Medulla oblongata (tissue), 1 donor: ENCODE data around the gene LRRC27.

Source experiments
- DNase-seq: peaks from one replicate; pipeline ENCODE4 v3.0.0-alpha.2; 2015; ENCODE audit errors: extremely low spot score

The LRRC27 gene

GRCh38 chr10:132301371-132302330 lies 30.3 kb upstream of the LRRC27 start:
- no peak for DNase-seq

GRCh38 chr10:132302421-132303310 lies 29.3 kb upstream of the LRRC27 start:
- DNase-seq: no peak

DNA sequence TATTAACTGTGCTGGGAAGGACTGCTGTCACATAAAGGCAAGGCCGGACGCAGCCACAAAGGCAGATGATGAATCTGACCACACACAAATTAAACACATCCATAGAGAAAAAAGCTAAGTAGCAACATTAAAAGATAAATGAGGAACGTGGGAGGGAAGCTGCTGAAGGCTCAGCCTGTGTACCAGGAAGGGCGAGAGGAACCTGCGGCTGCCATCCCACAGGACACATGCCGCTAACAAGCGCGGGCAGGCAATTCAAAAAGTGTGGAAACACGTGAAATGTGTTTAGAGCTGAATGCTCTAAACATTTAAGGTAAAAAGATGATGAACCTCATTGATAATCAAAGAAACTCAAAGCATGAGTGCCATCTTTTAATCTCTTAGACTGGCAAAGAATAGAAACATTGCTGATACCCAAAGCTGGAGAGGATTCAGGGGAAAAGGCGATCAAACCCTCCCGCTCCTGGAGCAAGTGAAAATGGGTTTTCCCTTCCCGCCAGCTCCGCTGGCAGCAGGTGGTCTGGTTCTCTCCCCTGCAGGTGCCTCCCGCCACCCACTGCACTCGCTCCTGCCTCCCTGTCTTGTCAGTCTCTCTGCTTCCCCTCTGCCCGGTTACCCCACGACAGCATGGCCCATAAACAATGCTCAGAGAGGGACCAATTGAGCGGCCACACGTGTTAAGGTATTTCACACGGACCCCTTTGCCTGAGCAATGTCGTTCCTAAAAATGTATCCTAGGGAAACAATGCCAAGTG lies 28.5 kb upstream of the LRRC27 start:
- DNase-seq: no peak

DNA sequence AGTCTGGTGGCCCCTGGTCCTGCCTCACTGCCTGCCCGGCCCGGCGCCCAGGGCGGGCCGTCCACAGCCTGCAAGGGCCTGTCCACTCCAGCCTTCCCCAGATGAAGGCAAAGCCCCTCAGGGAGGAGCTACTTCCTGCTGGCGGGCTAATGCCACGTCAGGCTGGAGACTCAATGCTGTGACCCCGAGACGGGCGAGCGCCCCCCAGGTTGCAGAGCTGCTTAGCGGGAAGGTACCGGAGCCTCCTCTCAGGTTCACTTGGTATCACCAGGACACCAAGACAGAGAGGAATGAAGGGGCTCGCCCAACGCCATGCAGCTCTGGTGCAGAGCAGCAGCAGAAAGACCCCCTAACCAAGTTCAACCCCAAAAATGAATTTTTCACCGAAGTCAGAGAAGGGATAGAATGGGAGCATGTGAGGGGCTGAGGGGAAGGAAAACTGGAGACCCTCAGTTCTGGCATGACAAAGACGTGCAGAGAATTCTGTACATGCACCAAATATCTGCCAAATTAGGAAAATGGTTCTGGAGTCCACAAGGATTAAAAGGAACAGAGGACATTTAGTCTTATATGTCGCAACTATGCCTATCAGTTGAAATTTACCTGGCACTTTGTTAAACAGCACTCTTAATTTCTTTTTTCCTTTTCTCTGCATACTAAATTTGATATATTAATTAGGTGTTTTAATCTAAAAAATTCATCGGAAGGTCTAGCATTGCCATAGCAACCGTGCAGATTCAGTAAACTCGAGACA lies 27.1 kb upstream of the LRRC27 start:
- DNase-seq: no peak

DNA sequence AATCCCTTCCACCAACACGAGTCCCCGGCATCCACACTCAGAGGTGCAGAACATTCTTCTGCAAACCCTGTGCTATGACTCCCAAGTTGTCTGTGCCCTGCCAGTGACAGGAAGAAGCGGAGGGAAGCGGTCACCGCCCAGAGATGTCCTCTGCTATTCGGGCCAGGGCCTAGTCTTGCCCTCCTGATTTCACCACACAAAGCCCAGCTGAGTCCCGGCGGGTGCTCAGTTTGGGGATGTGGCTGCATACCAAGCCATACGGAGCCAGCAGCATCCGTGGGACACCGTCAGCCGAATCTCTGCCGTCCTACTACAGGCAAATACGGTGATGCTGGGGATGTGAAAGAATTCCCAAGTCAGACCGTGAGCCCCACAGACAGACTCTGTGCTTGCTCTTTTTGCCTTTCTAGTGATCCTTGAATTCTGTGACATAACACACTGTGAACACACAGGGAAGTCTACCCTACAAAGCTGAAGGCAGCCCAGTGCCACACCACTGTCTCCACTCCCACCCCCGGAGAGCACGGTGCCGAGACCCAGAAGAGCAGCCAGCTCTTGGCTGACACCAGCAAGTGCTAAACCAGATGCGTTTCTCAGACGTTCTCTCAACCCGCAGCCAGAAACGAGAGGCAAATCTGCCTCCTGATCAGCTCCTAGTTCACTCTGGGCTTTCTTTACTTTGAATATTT lies 26.2 kb upstream of the LRRC27 start:
- no peak for DNase-seq

DNA sequence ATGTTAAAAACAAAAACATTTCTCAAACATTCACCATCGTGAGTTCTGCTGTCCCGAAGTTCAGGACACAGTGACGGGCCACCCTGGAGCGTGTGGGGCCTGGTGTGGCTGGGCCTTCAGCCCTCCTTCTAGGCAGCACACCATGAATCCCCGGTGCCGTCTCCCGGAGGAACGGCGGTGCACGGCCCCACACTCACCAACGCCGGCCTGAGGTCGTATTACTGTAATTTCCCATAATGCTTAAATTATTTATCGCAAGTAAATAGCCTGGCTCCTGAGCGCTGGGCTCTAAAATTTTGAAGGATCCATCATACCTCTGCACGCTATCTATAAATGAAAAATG lies 25.7 kb upstream of the LRRC27 start:
- DNase-seq: no peak

- DNase-seq: no peak
Observed at GRCh38 chr10:132306864-132307751, 24.9 kb upstream of the LRRC27 start.

- peak; percentile 93 for DNase-seq
Observed at GRCh38 chr10:132307823-132308586, 24.0 kb upstream of the LRRC27 start, which contains the start of gene STK32C. Gene STK32C (minus strand): TSS chr10:132307950. CDS start chr10:132307833, 117 bp downstream.

DNA sequence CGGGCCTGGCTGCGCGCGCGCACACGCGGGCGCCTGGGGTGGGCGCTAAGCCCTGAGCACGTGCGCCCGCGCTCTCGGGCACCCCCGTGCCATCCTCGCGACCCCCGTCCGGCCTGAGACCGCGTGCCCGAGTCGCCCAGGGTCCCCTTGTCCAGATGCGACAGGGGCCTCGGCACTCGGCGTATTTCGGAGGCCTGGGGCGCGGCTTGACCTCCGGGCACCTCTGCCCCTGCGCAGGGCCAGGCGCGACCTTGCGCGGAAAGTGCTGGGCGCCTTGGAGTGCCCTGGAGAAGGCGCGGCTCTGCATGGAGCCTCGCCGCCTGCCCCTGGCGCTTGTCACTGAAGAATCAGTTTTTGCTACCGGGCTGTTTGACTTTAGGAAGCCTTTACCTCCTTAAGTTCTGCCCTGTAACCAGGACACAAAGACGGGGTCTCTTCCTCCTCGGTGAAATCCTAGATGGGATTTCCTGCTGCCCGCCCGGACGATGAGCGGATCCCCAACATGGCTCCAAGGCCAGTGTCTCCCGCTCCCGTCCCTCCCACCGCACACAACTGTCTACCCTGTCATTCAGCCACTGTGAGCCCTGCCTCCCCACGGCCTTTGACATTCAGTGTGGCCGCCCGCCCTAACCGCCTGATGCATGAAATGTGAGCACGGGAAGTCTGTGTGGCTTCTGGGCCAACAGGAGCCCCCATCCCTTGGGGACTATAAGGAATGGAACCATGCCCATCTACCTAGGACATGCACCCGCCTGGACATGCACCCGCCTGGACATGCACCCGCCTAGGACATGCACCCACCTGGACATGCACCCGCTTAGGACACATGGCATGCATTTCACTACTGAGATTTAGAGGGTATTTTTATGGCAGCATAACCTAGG lies 23.2 kb upstream of the LRRC27 start:
- DNase-seq: no peak

- DNase-seq: no peak
Observed at GRCh38 chr10:132309471-132309865, 22.5 kb upstream of the LRRC27 start.

- no peak for DNase-seq
Observed at GRCh38 chr10:132309879-132310591, 22.0 kb upstream of the LRRC27 start.

DNA sequence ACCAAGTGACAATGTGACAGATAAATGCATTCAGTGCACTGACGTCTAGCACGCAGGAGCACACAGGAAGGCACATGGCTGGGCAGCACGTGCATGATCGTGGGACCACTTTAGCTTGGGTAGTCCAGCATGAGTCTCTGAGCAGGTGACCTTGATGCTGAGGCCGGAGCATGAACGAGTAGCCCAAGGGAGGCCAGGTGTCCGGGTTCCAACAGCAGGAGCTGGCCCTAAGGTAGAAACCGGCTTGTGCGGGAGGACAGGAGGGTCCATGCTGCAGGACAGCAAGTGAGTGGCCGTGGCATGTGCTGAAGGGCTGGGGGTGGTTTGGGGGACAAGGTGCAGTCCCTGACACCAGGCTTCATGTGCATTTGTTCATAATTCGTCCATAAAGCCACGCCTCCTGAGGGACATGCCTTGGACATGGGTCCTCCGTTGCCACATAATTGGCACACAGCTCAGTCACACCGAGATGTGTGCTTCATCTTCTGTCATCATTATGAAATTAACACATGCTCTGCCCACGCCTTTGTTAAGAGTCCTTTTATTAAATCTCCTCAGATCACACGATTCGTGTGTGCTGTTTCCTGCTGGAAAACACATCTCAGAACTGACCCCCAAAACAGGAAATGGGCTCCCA lies 21.2 kb upstream of the LRRC27 start:
- no peak for DNase-seq

- no peak for DNase-seq
Observed at GRCh38 chr10:132311338-132311939, 20.6 kb upstream of the LRRC27 start.

DNA sequence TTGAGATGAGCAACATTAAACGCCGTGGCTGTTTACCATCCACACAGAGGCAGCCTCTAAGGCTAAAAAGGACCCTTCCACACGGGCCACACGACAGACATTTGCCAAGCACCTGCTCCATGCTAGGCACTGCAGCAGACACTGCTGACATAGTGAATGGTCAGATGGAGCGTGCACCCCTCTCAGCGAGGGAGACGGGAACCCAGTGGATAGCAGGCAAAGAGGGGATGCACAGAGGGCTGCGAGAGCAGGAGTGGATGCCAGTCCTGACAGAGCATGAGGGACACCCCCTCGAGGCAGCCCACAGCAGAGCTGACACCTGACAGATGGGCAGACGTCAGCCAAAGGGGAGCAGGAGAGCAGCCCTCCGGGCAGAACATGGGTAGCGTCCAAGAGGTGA lies 18.7 kb upstream of the LRRC27 start:
- DNase-seq: no peak

DNA sequence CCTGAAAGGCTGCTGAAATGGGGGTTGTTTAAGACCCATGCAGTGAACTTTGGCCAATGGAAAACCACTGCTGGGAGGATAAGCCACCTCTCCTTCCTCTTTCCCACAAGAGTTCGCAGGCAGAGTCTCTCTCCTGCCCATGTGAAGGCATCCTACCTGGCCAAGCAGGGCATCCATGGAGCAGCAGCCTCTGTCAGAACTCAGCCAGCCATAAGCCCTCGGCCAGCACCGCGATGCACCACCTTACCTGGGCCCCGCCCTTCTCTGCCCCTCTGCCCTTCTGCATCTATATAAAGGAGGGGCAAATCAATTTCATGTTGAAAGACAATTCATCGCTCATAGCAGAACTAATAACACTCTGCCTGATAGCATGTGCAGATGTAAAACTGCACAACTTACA lies 18.1 kb upstream of the LRRC27 start:
- no peak for DNase-seq

- DNase-seq: no peak
Observed at GRCh38 chr10:132314336-132314735, 17.7 kb upstream of the LRRC27 start.
